ENCODE measurements around the gene TBX1.

DNA sequence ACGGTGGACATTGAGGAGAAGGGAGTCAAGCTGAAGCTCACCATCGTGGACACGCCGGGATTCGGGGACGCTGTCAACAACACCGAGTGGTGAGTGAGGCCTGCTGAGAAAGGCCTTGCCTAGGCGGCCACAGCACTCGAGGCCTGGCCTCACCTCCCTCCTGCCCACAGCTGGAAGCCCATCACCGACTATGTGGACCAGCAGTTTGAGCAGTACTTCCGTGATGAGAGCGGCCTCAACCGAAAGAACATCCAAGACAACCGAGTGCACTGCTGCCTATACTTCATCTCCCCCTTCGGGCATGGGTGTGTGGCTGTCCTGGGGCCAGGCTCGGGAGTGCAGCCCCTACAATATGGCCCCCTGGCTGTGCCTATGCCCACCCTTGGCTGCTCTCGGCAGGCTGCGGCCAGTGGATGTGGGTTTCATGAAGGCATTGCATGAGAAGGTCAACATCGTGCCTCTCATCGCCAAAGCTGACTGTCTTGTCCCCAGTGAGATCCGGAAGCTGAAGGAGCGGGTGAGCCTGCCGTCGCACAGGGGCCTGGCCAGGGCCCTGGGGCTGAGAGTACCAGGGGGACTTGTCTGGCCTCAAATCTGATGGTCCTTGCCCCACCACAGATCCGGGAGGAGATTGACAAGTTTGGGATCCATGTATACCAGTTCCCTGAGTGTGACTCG is 40.3 kb upstream of the TBX1 start:
- TF ChIP-seq, protein P1, sequence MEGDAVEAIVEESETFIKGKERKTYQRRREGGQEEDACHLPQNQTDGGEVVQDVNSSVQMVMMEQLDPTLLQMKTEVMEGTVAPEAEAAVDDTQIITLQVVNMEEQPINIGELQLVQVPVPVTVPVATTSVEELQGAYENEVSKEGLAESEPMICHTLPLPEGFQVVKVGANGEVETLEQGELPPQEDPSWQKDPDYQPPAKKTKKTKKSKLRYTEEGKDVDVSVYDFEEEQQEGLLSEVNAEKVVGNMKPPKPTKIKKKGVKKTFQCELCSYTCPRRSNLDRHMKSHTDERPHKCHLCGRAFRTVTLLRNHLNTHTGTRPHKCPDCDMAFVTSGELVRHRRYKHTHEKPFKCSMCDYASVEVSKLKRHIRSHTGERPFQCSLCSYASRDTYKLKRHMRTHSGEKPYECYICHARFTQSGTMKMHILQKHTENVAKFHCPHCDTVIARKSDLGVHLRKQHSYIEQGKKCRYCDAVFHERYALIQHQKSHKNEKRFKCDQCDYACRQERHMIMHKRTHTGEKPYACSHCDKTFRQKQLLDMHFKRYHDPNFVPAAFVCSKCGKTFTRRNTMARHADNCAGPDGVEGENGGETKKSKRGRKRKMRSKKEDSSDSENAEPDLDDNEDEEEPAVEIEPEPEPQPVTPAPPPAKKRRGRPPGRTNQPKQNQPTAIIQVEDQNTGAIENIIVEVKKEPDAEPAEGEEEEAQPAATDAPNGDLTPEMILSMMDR (IDR thresholded peaks at IDR 0.05): no peak
- no peak for TF ChIP-seq POLR2A (IDR thresholded peaks at IDR 0.05)
